Measurements from ENCODE around the gene POLRMT. TPM values are rescaled to one million over a fixed set of nuclear protein-coding genes. Genes with fewer than 3 reads are reported as not detected.
"Not testable (repeated sequence)": the region's sequence is repeated elsewhere in the genome, so short reads cannot be mapped to it uniquely, and the experiment has no call there.

The POLRMT gene
- polyA plus RNA-seq, 1 donor = 62.1 TPM

DNA sequence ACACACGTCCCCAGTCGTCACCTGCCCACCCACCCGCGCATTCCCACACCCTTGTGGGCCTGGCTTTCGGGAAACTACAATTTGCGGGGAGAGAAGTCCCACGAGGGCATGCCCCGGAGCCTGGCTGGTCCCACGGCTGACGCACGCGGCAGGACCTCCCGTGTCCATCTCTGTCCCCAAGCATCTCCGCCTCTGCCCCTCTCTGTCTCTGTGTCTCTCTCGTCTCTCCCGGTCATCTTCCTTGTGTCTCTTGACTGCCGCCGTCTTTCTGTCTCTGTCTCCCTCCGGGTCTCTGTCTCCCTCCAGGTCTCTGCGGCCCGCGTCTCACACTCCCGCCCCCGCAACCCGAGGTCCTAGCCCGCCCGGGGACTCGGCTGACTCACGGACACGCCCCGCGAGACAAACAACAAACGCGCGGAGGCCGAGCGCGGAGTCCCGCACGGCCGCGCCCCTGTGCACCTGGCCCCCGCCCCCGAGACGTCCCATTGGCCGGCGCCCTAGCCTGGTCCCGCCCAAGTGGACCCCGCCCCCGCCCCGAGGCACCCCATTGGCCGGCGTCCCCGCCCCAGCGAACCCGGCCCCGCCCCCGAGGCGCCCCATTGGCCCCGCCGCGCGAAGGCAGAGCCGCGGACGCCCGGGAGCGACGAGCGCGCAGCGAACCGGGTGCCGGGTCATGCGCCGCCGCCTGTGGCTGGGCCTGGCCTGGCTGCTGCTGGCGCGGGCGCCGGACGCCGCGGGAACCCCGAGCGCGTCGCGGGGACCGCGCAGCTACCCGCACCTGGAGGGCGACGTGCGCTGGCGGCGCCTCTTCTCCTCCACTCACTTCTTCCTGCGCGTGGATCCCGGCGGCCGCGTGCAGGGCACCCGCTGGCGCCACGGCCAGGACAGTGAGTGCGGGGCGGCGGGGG is 6.2 kb upstream of the POLRMT start, which contains the start of gene FGF22:
TSS of gene FGF22 (plus strand) at position 627 of the 908 bp plus-strand sequence. CDS start at position 674, 47 bp downstream.
- Histone ChIP-seq H3K27ac (ENCODE audit: low read length) (no peak within 1 kb of the TSS), H3K27me3 (ENCODE audit: control insufficient read depth, insufficient read depth, low read length) (peaks cover 14% of the 10 kb centered on the region), H3K36me3 (ENCODE audit: control insufficient read depth, insufficient read depth, low read length) (peaks cover 4% of the 10 kb centered on the region), H3K9me3 (ENCODE audit: control insufficient read depth, low read depth, low read length) (peaks cover 13% of the 10 kb centered on the region), H3K4me1 (ENCODE audit: control insufficient read depth, insufficient read depth, low read length) (peaks cover 12% of the 10 kb centered on the region), H3K4me3 (ENCODE audit: low read length) (peak within 1 kb of the TSS; percentile 28)
- DNase-seq = peak; percentile 79 to 86
- WGBS (ENCODE audit: insufficient coverage, low lambda C conversion rate) = no CpG with 5 or more reads among the region's 109 CpGs

GRCh38 chr19:638906-639252 is 5.5 kb upstream of the POLRMT start:
- peaks cover under 1% of the 10 kb centered on the region for H3K36me3 ChIP-seq (ENCODE audit: control insufficient read depth, insufficient read depth, low read length)
- DNase-seq = no peak
- H3K27ac ChIP-seq (ENCODE audit: low read length) = no peak overlapping the region
- H3K27me3 ChIP-seq (ENCODE audit: control insufficient read depth, insufficient read depth, low read length) = peaks cover 14% of the 10 kb centered on the region
- WGBS (ENCODE audit: insufficient coverage, low lambda C conversion rate) = no CpG with 5 or more reads among the region's 17 CpGs
- H3K4me3 ChIP-seq (ENCODE audit: low read length) = no peak overlapping the region
- H3K9me3 ChIP-seq (ENCODE audit: control insufficient read depth, low read depth, low read length) = peaks cover 13% of the 10 kb centered on the region
- peaks cover 17% of the 10 kb centered on the region for H3K4me1 ChIP-seq (ENCODE audit: control insufficient read depth, insufficient read depth, low read length)

GRCh38 chr19:634975-635652 is 1.8 kb upstream of the POLRMT start:
- Histone ChIP-seq H3K27me3 (ENCODE audit: control insufficient read depth, insufficient read depth, low read length) (peaks cover 14% of the 10 kb centered on the region), H3K9me3 (ENCODE audit: control insufficient read depth, low read depth, low read length) (peaks cover 6% of the 10 kb centered on the region), H3K4me1 (ENCODE audit: control insufficient read depth, insufficient read depth, low read length) (peaks cover 29% of the 10 kb centered on the region), H3K4me3 (ENCODE audit: low read length) (no peak overlapping the region), H3K27ac (ENCODE audit: low read length) (no peak overlapping the region), H3K36me3 (ENCODE audit: control insufficient read depth, insufficient read depth, low read length) (peaks cover 9% of the 10 kb centered on the region)
- no peak for DNase-seq
- no CpG with 5 or more reads among the region's 16 CpGs for WGBS (ENCODE audit: insufficient coverage, low lambda C conversion rate)

- no peak for DNase-seq
- no CpG with 5 or more reads among the region's 32 CpGs for WGBS (ENCODE audit: insufficient coverage, low lambda C conversion rate)
- H3K4me3 ChIP-seq (ENCODE audit: low read length) = peak overlapping the region; percentile 78
- peaks cover 12% of the 10 kb centered on the region for H3K27me3 ChIP-seq (ENCODE audit: control insufficient read depth, insufficient read depth, low read length)
- H3K9me3 ChIP-seq (ENCODE audit: control insufficient read depth, low read depth, low read length) = peaks cover 4% of the 10 kb centered on the region
- peaks cover 16% of the 10 kb centered on the region for H3K36me3 ChIP-seq (ENCODE audit: control insufficient read depth, insufficient read depth, low read length)
- no peak overlapping the region for H3K27ac ChIP-seq (ENCODE audit: low read length)
- H3K4me1 ChIP-seq (ENCODE audit: control insufficient read depth, insufficient read depth, low read length) = peaks cover 25% of the 10 kb centered on the region
Observed at GRCh38 chr19:633786-634639, 676 bp upstream of the POLRMT start.

- Histone ChIP-seq H3K27ac (ENCODE audit: low read length) (peak overlapping the region; percentile 96), H3K4me1 (ENCODE audit: control insufficient read depth, insufficient read depth, low read length) (peaks cover 17% of the 10 kb centered on the region), H3K9me3 (ENCODE audit: control insufficient read depth, low read depth, low read length) (peaks cover 3% of the 10 kb centered on the region), H3K36me3 (ENCODE audit: control insufficient read depth, insufficient read depth, low read length) (peaks cover 29% of the 10 kb centered on the region), H3K27me3 (ENCODE audit: control insufficient read depth, insufficient read depth, low read length) (peaks cover 2% of the 10 kb centered on the region), H3K4me3 (ENCODE audit: low read length) (peak overlapping the region; percentile 99)
- peak; percentile 40 to 80 for DNase-seq
- WGBS (ENCODE audit: insufficient coverage, low lambda C conversion rate) = no CpG with 5 or more reads among the region's 35 CpGs
Observed at GRCh38 chr19:632579-633067, 714 bp downstream of the POLRMT start.

DNA sequence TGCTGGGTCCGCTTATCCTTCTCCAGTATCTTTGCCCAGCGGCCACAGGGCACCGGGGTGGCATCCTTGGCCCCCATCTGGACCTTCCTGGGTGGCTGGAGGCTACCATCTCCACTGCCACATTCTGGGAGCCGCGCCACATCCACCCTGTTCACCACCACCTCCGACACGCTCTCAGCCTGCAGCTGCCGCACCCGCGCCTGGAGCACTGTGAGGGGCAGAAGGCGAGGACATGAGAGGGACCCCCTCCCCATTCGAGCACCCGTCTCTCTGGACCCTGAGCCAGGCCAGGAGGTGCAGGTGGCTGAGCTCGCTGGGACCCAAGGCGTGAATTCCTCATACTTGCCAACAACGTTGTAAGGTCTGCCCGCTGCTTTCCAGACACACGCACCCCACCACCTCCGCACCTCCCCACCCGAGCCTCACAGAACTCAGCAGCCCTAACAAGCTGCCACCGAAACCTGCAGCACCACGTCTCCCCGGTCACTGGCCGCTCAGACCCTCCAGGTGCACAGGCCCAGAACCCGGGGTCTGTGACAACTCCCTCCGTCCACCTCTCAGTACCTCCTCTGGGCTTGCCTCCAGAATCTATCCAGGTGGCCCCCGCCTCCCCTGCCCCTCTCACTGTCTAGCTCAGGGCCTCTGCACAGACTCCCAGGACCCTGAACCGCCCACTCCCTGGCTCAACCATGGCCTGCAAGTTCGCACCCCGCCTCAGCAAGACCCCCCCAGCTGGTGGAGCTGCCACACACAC is 3.2 kb downstream of the POLRMT start:
- Histone ChIP-seq H3K4me1 (ENCODE audit: control insufficient read depth, insufficient read depth, low read length) (peaks cover 17% of the 10 kb centered on the region), H3K9me3 (ENCODE audit: control insufficient read depth, low read depth, low read length) (peaks cover 3% of the 10 kb centered on the region), H3K27ac (ENCODE audit: low read length) (no peak overlapping the region), H3K27me3 (ENCODE audit: control insufficient read depth, insufficient read depth, low read length) (no peaks in the 10 kb centered on the region), H3K4me3 (ENCODE audit: low read length) (no peak overlapping the region), H3K36me3 (ENCODE audit: control insufficient read depth, insufficient read depth, low read length) (peaks cover 31% of the 10 kb centered on the region)
- WGBS (ENCODE audit: insufficient coverage, low lambda C conversion rate) = no CpG with 5 or more reads among the region's 30 CpGs
- no peak for DNase-seq

DNA sequence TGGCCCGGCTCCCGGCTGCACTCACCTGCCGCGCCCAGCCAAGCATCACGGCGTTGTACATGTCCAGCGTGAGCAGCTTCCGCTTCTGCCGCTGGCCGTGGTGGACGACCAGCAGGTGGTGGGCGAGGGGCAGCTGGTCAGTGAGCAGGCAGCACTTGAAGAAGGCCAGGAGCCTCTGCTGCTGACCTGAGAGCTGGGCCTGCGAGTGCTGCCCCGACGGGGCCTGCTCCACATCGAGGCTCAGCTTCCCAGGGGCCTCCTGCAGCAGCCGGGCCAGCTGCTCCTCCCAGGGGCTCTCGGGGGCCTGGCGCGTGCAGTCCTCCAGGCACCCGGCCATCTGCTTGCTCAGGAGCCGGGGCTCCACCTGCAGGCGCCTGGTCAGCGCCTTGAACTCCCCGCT is 3.8 kb downstream of the POLRMT start:
- H3K9me3 ChIP-seq (ENCODE audit: control insufficient read depth, low read depth, low read length); H3K27ac ChIP-seq (ENCODE audit: low read length); H3K4me3 ChIP-seq (ENCODE audit: low read length); H3K27me3 ChIP-seq (ENCODE audit: control insufficient read depth, insufficient read depth, low read length); DNase-seq: not testable (repeated sequence)
- Histone ChIP-seq H3K36me3 (ENCODE audit: control insufficient read depth, insufficient read depth, low read length) (peaks cover 37% of the 10 kb centered on the region), H3K4me1 (ENCODE audit: control insufficient read depth, insufficient read depth, low read length) (peaks cover 17% of the 10 kb centered on the region)
- WGBS (ENCODE audit: insufficient coverage, low lambda C conversion rate) = no CpG with 5 or more reads among the region's 25 CpGs

DNA sequence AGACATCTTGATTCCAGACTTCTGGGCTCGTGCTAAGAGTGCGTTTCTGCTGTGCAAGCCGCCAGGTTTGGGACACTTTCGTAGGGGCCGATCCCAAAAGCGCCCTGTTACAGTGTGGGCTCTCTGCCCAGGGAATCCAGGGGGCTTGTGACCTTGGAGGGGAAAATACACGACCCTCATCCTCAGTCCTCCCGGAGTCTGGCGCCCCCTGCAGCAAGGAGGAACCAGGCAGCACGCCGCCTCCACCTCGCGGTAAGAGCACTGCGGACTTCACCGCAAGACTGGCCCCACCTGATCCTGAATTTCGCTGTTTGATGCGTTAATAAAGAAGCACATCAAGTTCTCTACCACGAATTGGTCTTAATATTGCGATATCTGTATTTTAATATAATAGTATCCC is 5.2 kb downstream of the POLRMT start:
- Histone ChIP-seq H3K9me3 (ENCODE audit: control insufficient read depth, low read depth, low read length) (peaks cover 3% of the 10 kb centered on the region), H3K4me1 (ENCODE audit: control insufficient read depth, insufficient read depth, low read length) (peaks cover 12% of the 10 kb centered on the region), H3K4me3 (ENCODE audit: low read length) (no peak overlapping the region), H3K27me3 (ENCODE audit: control insufficient read depth, insufficient read depth, low read length) (no peaks in the 10 kb centered on the region), H3K27ac (ENCODE audit: low read length) (no peak overlapping the region), H3K36me3 (ENCODE audit: control insufficient read depth, insufficient read depth, low read length) (peaks cover 49% of the 10 kb centered on the region)
- DNase-seq = no peak
- 100% methylated on average over 1 of the region's 19 CpGs for WGBS (ENCODE audit: insufficient coverage, low lambda C conversion rate)

- DNase-seq; H3K27me3 ChIP-seq (ENCODE audit: control insufficient read depth, insufficient read depth, low read length); H3K27ac ChIP-seq (ENCODE audit: low read length); H3K9me3 ChIP-seq (ENCODE audit: control insufficient read depth, low read depth, low read length); H3K4me3 ChIP-seq (ENCODE audit: low read length); H3K4me1 ChIP-seq (ENCODE audit: control insufficient read depth, insufficient read depth, low read length): not testable (repeated sequence)
- no CpG with 5 or more reads among the region's 7 CpGs for WGBS (ENCODE audit: insufficient coverage, low lambda C conversion rate)
- peaks cover 57% of the 10 kb centered on the region for H3K36me3 ChIP-seq (ENCODE audit: control insufficient read depth, insufficient read depth, low read length)
Observed at GRCh38 chr19:626566-626965, 6.8 kb downstream of the POLRMT start.

Data from large intestine (tissue), 3 donors.